ENCODE results near the gene MGAT3.

DNA sequence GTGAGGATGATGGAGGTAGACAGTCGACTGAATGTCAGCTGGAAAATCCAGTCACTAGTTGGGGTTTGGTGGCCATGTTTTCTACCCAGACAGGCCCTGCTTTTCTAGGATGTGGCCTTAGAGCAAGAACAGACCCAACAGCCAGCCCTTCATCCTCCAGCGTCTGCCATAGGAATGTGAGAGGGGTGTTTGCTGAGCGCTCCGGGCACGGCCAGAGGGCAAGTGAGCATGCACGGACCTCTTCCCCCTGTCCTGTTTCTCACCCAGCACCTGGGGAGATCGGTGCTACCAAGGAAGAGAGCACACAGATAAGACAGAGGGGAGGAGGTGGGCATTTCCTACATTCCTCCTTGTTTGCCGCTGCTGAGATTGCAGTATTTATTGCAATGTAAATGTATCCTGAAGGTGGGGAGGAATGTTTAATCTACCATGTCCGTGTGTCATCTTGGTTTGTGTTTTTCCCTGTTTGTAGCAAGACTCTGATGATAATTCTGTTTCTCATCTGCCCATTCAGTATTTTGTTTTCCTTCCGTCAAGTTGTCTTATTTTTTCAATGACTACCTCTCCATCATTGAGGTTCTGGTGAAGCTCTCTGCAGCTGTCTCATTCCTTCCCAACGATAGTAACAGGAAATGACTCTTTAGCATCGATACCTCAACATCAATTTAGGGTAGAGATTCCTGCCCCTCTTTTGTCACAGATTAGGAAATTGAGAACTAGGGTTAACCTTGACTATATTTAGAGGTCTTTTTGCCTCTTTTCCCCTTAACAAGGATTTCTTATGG lies 58.6 kb downstream of the MGAT3 start:
- TF ChIP-seq, protein P1, sequence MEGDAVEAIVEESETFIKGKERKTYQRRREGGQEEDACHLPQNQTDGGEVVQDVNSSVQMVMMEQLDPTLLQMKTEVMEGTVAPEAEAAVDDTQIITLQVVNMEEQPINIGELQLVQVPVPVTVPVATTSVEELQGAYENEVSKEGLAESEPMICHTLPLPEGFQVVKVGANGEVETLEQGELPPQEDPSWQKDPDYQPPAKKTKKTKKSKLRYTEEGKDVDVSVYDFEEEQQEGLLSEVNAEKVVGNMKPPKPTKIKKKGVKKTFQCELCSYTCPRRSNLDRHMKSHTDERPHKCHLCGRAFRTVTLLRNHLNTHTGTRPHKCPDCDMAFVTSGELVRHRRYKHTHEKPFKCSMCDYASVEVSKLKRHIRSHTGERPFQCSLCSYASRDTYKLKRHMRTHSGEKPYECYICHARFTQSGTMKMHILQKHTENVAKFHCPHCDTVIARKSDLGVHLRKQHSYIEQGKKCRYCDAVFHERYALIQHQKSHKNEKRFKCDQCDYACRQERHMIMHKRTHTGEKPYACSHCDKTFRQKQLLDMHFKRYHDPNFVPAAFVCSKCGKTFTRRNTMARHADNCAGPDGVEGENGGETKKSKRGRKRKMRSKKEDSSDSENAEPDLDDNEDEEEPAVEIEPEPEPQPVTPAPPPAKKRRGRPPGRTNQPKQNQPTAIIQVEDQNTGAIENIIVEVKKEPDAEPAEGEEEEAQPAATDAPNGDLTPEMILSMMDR (IDR thresholded peaks at IDR 0.05 in 2 of 3, conservative IDR thresholded peaks at IDR 0.05 in 1 of 3; ENCODE audit: borderline replicate concordance in 1 of 3, insufficient read depth in 1 of 3, low read depth in 2 of 3, low read length in 2 of 3) = no peak
- TF ChIP-seq POLR2AphosphoS5 (IDR thresholded peaks at IDR 0.05; ENCODE audit: low read depth, low read length) (no peak), MAX (IDR thresholded peaks at IDR 0.05) (no peak)
- TF ChIP-seq, protein P2, sequence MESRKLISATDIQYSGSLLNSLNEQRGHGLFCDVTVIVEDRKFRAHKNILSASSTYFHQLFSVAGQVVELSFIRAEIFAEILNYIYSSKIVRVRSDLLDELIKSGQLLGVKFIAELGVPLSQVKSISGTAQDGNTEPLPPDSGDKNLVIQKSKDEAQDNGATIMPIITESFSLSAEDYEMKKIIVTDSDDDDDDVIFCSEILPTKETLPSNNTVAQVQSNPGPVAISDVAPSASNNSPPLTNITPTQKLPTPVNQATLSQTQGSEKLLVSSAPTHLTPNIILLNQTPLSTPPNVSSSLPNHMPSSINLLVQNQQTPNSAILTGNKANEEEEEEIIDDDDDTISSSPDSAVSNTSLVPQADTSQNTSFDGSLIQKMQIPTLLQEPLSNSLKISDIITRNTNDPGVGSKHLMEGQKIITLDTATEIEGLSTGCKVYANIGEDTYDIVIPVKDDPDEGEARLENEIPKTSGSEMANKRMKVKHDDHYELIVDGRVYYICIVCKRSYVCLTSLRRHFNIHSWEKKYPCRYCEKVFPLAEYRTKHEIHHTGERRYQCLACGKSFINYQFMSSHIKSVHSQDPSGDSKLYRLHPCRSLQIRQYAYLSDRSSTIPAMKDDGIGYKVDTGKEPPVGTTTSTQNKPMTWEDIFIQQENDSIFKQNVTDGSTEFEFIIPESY (IDR thresholded peaks at IDR 0.05; ENCODE audit: extremely low read depth, insufficient replicate concordance, low read length) = no peak
- TF ChIP-seq, protein P3, sequence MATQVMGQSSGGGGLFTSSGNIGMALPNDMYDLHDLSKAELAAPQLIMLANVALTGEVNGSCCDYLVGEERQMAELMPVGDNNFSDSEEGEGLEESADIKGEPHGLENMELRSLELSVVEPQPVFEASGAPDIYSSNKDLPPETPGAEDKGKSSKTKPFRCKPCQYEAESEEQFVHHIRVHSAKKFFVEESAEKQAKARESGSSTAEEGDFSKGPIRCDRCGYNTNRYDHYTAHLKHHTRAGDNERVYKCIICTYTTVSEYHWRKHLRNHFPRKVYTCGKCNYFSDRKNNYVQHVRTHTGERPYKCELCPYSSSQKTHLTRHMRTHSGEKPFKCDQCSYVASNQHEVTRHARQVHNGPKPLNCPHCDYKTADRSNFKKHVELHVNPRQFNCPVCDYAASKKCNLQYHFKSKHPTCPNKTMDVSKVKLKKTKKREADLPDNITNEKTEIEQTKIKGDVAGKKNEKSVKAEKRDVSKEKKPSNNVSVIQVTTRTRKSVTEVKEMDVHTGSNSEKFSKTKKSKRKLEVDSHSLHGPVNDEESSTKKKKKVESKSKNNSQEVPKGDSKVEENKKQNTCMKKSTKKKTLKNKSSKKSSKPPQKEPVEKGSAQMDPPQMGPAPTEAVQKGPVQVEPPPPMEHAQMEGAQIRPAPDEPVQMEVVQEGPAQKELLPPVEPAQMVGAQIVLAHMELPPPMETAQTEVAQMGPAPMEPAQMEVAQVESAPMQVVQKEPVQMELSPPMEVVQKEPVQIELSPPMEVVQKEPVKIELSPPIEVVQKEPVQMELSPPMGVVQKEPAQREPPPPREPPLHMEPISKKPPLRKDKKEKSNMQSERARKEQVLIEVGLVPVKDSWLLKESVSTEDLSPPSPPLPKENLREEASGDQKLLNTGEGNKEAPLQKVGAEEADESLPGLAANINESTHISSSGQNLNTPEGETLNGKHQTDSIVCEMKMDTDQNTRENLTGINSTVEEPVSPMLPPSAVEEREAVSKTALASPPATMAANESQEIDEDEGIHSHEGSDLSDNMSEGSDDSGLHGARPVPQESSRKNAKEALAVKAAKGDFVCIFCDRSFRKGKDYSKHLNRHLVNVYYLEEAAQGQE (IDR thresholded peaks at IDR 0.05; ENCODE audit: low read depth) = no peak

All from HCT116 (cell line).